ENCODE data around the gene ZNF397. TPM values are rescaled to one million over a fixed set of nuclear protein-coding genes. Genes with fewer than 3 reads are reported as not detected.

The ZNF397 gene
- total RNA-seq, 1 donor from 2014 or later, result 48.7 TPM

GRCh38 chr18:35289727-35290093, 48.9 kb downstream of the ZNF397 start:
- peak overlapping the region; percentile 100 for H3K4me3 Mint-ChIP-seq
- peaks cover 51% of the 10 kb centered on the region for H3K4me1 Mint-ChIP-seq
- H3K27me3 Mint-ChIP-seq, result peaks cover 2% of the 10 kb centered on the region

GRCh38 chr18:35290094-35290735, 49.4 kb downstream of the ZNF397 start, which contains the start of gene ZSCAN30:
TSS of gene ZSCAN30 (minus strand) at chr18:35290229. CDS start at chr18:35264352, 25,877 bp downstream.
- peak; percentile 97 for ATAC-seq (ENCODE audit: low read depth)
- Mint-ChIP-seq H3K27ac (peak within 1 kb of the TSS; percentile 99), H3K27me3 (peaks cover 2% of the 10 kb centered on the region), H3K36me3 (ENCODE audit: low read depth) (peaks cover 36% of the 10 kb centered on the region), H3K9me3 (peaks cover 4% of the 10 kb centered on the region), H3K4me1 (peaks cover 51% of the 10 kb centered on the region), H3K4me3 (peak within 1 kb of the TSS; percentile 100)
- no peak for TF ChIP-seq CTCF (IDR thresholded peaks at IDR 0.05)
- intact Hi-C loops (cut with micrococcal nuclease), result loop anchor here (1.0 to 5.0 kb wide), 8 partner anchors 23 to 682 kb away; partner anchors contain the start of genes INO80C, RMP24 and ZNF24
- ChIA-PET POLR2A (interaction anchor here (0.6 to 4.0 kb wide), 17 partner anchors 9 to 857 kb away, joined by 3 to 94 read pairs (median 5); partner anchors contain the start of genes ELP2, GALNT1, INO80C and MAPRE2), CTCF (interaction anchor here (0.9 to 1.9 kb wide), 4 partner anchors 50 to 65 kb away, joined by 3 to 9 read pairs (median 5); partner anchors contain the start of gene ZNF397)
- peak; percentile 92 for DNase-seq

More at GRCh38 chr18:35289727-35290093, 48.9 kb downstream of the ZNF397 start:
- intact Hi-C loops (cut with micrococcal nuclease), result loop anchor here (1.0 to 5.0 kb wide), 8 partner anchors 22 to 683 kb away; partner anchors contain the start of genes INO80C, RMP24 and ZNF24
- CTCF ChIA-PET, result interaction anchor here (0.9 to 1.9 kb wide), 4 partner anchors 49 to 66 kb away, joined by 3 to 9 read pairs (median 5); partner anchors contain the start of gene ZNF397
- Mint-ChIP-seq H3K9me3 (peaks cover 4% of the 10 kb centered on the region), H3K36me3 (ENCODE audit: low read depth) (peaks cover 31% of the 10 kb centered on the region), H3K27ac (peak overlapping the region; percentile 99)
- TF ChIP-seq CTCF (IDR thresholded peaks at IDR 0.05), result no peak
- POLR2A ChIA-PET, result interaction anchor here (0.7 to 4.0 kb wide), 15 partner anchors 9 to 839 kb away, joined by 3 to 94 read pairs (median 5); partner anchors contain the start of genes ELP2, GALNT1, INO80C and MAPRE2
- DNase-seq, result no peak
- ATAC-seq (ENCODE audit: low read depth), result peak; percentile 32

GRCh38 chr18:35291166-35291565, 50.3 kb downstream of the ZNF397 start:
- ChIA-PET CTCF (no interaction called here), POLR2A (interaction anchor here (0.6 to 1.2 kb wide), 2 partner anchors 54 to 122 kb away, joined by 4 to 6 read pairs; no protein-coding TSS in a partner anchor)
- H3K4me3 Mint-ChIP-seq, result peak overlapping the region; percentile 100
- peaks cover 51% of the 10 kb centered on the region for H3K4me1 Mint-ChIP-seq
- H3K27ac Mint-ChIP-seq, result peak overlapping the region; percentile 99
- H3K9me3 Mint-ChIP-seq, result no peaks in the 10 kb centered on the region
- intact Hi-C loops (cut with micrococcal nuclease), result loop anchor here (2.0 to 5.0 kb wide), 4 partner anchors 42 to 314 kb away; partner anchors contain the start of gene INO80C
- ATAC-seq (ENCODE audit: low read depth) (no peak), DNase-seq (no peak)
- peaks cover 40% of the 10 kb centered on the region for H3K36me3 Mint-ChIP-seq (ENCODE audit: low read depth)
- no peak for TF ChIP-seq CTCF (IDR thresholded peaks at IDR 0.05)
- peaks cover 2% of the 10 kb centered on the region for H3K27me3 Mint-ChIP-seq

GRCh38 chr18:35296060-35296459, 55.2 kb downstream of the ZNF397 start:
- Mint-ChIP-seq H3K27me3 (no peaks in the 10 kb centered on the region), H3K36me3 (ENCODE audit: low read depth) (peaks cover 65% of the 10 kb centered on the region), H3K9me3 (peaks cover 8% of the 10 kb centered on the region), H3K4me3 (no peak overlapping the region), H3K27ac (no peak overlapping the region), H3K4me1 (peaks cover 20% of the 10 kb centered on the region)
- ChIA-PET POLR2A (no interaction called here), CTCF (no interaction called here)
- ATAC-seq (ENCODE audit: low read depth), result no peak
- no peak for DNase-seq
- no peak for TF ChIP-seq CTCF (IDR thresholded peaks at IDR 0.05)
- intact Hi-C loops (cut with micrococcal nuclease), result no loop called here

GRCh38 chr18:35303610-35304009, 62.8 kb downstream of the ZNF397 start:
- ATAC-seq (ENCODE audit: low read depth), result no peak
- POLR2A ChIA-PET, result no interaction called here
- Mint-ChIP-seq H3K4me3 (no peak overlapping the region), H3K27me3 (no peaks in the 10 kb centered on the region), H3K36me3 (ENCODE audit: low read depth) (peaks cover 89% of the 10 kb centered on the region), H3K27ac (no peak overlapping the region), H3K4me1 (no peaks in the 10 kb centered on the region), H3K9me3 (peaks cover 51% of the 10 kb centered on the region)
- no peak for TF ChIP-seq CTCF (IDR thresholded peaks at IDR 0.05)
- CTCF ChIA-PET, result no interaction called here
- no peak for DNase-seq
- intact Hi-C loops (cut with micrococcal nuclease), result no loop called here

All from activated B cell treated with CpG ODN at 0.5 μM for 24 hours (primary cell).